ENCODE measurements around the gene SLC25A30. TPM values are rescaled to one million over a fixed set of nuclear protein-coding genes. Genes with fewer than 3 reads are reported as not detected.

Gene SLC25A30
- total and polyA plus RNA-seq, 2 of the 13 experiments (the other 11 are each of a cell fraction or from before 2014, with no cell fraction given), result 19.6 to 22.5 TPM

- TF ChIP-seq, protein P1, sequence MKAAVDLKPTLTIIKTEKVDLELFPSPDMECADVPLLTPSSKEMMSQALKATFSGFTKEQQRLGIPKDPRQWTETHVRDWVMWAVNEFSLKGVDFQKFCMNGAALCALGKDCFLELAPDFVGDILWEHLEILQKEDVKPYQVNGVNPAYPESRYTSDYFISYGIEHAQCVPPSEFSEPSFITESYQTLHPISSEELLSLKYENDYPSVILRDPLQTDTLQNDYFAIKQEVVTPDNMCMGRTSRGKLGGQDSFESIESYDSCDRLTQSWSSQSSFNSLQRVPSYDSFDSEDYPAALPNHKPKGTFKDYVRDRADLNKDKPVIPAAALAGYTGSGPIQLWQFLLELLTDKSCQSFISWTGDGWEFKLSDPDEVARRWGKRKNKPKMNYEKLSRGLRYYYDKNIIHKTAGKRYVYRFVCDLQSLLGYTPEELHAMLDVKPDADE (CRISPR knock-in tag; IDR thresholded peaks at IDR 0.05), result no peak
- TF ChIP-seq HOXA7 (CRISPR knock-in tag; IDR thresholded peaks at IDR 0.05) (no peak), FOXK2 (IDR thresholded peaks at IDR 0.05) (no peak; the same call in 1 of the 2 replicates), ZNF256 (CRISPR knock-in tag; conservative IDR thresholded peaks at IDR 0.05) (no peak), ZNF24 (IDR thresholded peaks at IDR 0.05) (no peak), DMAP1 (CRISPR knock-in tag; IDR thresholded peaks at IDR 0.05) (peak; percentile 18; the same call in 1 of the 2 replicates), REXO4 (CRISPR knock-in tag; IDR thresholded peaks at IDR 0.05; ENCODE audit: borderline replicate concordance) (no peak), ZNF660 (CRISPR knock-in tag; IDR thresholded peaks at IDR 0.05; ENCODE audit: borderline replicate concordance, low read depth) (no peak), CHD2 (IDR thresholded peaks at IDR 0.05; ENCODE audit: low read depth, low read length) (no peak)
- TF ChIP-seq, protein P2, sequence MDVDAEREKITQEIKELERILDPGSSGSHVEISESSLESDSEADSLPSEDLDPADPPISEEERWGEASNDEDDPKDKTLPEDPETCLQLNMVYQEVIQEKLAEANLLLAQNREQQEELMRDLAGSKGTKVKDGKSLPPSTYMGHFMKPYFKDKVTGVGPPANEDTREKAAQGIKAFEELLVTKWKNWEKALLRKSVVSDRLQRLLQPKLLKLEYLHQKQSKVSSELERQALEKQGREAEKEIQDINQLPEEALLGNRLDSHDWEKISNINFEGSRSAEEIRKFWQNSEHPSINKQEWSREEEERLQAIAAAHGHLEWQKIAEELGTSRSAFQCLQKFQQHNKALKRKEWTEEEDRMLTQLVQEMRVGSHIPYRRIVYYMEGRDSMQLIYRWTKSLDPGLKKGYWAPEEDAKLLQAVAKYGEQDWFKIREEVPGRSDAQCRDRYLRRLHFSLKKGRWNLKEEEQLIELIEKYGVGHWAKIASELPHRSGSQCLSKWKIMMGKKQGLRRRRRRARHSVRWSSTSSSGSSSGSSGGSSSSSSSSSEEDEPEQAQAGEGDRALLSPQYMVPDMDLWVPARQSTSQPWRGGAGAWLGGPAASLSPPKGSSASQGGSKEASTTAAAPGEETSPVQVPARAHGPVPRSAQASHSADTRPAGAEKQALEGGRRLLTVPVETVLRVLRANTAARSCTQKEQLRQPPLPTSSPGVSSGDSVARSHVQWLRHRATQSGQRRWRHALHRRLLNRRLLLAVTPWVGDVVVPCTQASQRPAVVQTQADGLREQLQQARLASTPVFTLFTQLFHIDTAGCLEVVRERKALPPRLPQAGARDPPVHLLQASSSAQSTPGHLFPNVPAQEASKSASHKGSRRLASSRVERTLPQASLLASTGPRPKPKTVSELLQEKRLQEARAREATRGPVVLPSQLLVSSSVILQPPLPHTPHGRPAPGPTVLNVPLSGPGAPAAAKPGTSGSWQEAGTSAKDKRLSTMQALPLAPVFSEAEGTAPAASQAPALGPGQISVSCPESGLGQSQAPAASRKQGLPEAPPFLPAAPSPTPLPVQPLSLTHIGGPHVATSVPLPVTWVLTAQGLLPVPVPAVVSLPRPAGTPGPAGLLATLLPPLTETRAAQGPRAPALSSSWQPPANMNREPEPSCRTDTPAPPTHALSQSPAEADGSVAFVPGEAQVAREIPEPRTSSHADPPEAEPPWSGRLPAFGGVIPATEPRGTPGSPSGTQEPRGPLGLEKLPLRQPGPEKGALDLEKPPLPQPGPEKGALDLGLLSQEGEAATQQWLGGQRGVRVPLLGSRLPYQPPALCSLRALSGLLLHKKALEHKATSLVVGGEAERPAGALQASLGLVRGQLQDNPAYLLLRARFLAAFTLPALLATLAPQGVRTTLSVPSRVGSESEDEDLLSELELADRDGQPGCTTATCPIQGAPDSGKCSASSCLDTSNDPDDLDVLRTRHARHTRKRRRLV (CRISPR knock-in tag; IDR thresholded peaks at IDR 0.05), result no peak
- TF ChIP-seq, protein P3, sequence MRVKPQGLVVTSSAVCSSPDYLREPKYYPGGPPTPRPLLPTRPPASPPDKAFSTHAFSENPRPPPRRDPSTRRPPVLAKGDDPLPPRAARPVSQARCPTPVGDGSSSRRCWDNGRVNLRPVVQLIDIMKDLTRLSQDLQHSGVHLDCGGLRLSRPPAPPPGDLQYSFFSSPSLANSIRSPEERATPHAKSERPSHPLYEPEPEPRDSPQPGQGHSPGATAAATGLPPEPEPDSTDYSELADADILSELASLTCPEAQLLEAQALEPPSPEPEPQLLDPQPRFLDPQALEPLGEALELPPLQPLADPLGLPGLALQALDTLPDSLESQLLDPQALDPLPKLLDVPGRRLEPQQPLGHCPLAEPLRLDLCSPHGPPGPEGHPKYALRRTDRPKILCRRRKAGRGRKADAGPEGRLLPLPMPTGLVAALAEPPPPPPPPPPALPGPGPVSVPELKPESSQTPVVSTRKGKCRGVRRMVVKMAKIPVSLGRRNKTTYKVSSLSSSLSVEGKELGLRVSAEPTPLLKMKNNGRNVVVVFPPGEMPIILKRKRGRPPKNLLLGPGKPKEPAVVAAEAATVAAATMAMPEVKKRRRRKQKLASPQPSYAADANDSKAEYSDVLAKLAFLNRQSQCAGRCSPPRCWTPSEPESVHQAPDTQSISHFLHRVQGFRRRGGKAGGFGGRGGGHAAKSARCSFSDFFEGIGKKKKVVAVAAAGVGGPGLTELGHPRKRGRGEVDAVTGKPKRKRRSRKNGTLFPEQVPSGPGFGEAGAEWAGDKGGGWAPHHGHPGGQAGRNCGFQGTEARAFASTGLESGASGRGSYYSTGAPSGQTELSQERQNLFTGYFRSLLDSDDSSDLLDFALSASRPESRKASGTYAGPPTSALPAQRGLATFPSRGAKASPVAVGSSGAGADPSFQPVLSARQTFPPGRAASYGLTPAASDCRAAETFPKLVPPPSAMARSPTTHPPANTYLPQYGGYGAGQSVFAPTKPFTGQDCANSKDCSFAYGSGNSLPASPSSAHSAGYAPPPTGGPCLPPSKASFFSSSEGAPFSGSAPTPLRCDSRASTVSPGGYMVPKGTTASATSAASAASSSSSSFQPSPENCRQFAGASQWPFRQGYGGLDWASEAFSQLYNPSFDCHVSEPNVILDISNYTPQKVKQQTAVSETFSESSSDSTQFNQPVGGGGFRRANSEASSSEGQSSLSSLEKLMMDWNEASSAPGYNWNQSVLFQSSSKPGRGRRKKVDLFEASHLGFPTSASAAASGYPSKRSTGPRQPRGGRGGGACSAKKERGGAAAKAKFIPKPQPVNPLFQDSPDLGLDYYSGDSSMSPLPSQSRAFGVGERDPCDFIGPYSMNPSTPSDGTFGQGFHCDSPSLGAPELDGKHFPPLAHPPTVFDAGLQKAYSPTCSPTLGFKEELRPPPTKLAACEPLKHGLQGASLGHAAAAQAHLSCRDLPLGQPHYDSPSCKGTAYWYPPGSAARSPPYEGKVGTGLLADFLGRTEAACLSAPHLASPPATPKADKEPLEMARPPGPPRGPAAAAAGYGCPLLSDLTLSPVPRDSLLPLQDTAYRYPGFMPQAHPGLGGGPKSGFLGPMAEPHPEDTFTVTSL (CRISPR knock-in tag; IDR thresholded peaks at IDR 0.05; ENCODE audit: borderline replicate concordance), result peak; percentile 87; the same call in 1 of the 2 replicates
- TF ChIP-seq, protein P4, sequence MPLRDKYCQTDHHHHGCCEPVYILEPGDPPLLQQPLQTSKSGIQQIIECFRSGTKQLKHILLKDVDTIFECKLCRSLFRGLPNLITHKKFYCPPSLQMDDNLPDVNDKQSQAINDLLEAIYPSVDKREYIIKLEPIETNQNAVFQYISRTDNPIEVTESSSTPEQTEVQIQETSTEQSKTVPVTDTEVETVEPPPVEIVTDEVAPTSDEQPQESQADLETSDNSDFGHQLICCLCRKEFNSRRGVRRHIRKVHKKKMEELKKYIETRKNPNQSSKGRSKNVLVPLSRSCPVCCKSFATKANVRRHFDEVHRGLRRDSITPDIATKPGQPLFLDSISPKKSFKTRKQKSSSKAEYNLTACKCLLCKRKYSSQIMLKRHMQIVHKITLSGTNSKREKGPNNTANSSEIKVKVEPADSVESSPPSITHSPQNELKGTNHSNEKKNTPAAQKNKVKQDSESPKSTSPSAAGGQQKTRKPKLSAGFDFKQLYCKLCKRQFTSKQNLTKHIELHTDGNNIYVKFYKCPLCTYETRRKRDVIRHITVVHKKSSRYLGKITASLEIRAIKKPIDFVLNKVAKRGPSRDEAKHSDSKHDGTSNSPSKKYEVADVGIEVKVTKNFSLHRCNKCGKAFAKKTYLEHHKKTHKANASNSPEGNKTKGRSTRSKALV (CRISPR knock-in tag; IDR thresholded peaks at IDR 0.05), result no peak
Measured at GRCh38 chr13:45447050-45447661, 29.0 kb upstream of the SLC25A30 start (continued).

Measured in HepG2 (cell line).